Common myeloid progenitor, CD34-positive (primary cell): ENCODE measurements around the gene IER3IP1.
"Not testable (repeated sequence)": the region's sequence is repeated elsewhere in the genome, so short reads cannot be mapped to it uniquely, and the experiment has no call there.

Experiments
- CTCF ChIA-PET: fragments of 350-600 bp; sonication (Branson Sonifier 250); formaldehyde crosslinking; loops from one replicate; lab custom pipeline; 2021; ENCODE audit warnings: antibody characterized with exemption; lab: Charles Lee
- POLR2A ChIA-PET: fragments of 350-600 bp; sonication (Branson Sonifier 250); formaldehyde crosslinking; loops from one replicate; lab custom pipeline; 2021; ENCODE audit warnings: antibody characterized with exemption; lab: Charles Lee
- DNase-seq, 3 donors: peaks; one replicate each; pipeline versions ENCODE4 v3.0.0 to v3.0.0-alpha.2; 2013
- H3K27ac ChIP-seq, 2 experiments: 1 replicate in 1 of 2; 2 replicates in 1 of 2; pipeline ENCODE4 v1.7.0; 2013; ENCODE audit warnings: inconsistent platforms in 2 of 2, low read length in 2 of 2, mild to moderate bottlenecking in 2 of 2, low read depth in 1 of 2, moderate library complexity in 1 of 2; ENCODE audit not compliant: severe bottlenecking in 2 of 2, insufficient read depth in 1 of 2, poor library complexity in 1 of 2
- H3K27me3 ChIP-seq, 5 experiments: replicated peaks in 2 of 5; 1 replicate in 3 of 5; 2 replicates in 2 of 5; pipeline versions ENCODE4 v1.6.1 to v1.7.0; 2013; ENCODE audit warnings: low read length in 4 of 5, mild to moderate bottlenecking in 2 of 5, moderate library complexity in 2 of 5, inconsistent platforms in 1 of 5; ENCODE audit not compliant: insufficient read depth in 5 of 5, control insufficient read depth in 4 of 5
- H3K36me3 ChIP-seq, 4 experiments: 1 replicate in 2 of 4; 2 replicates in 2 of 4; pipeline versions ENCODE4 v1.6.1 to v1.7.0; 2013; ENCODE audit warnings: low read length in 3 of 4, control low read depth in 1 of 4, mild to moderate bottlenecking in 1 of 4; ENCODE audit not compliant: control insufficient read depth in 4 of 4, insufficient read depth in 4 of 4
- H3K4me1 ChIP-seq, 4 experiments: 1 replicate in 3 of 4; 2 replicates in 1 of 4; pipeline versions ENCODE4 v1.6.1 to v1.7.1; 2013; ENCODE audit warnings: low read length in 3 of 4, mild to moderate bottlenecking in 3 of 4, control low read depth in 1 of 4, inconsistent platforms in 1 of 4, moderate library complexity in 1 of 4; ENCODE audit not compliant: control insufficient read depth in 4 of 4, insufficient read depth in 4 of 4; ENCODE audit errors: control extremely low read depth in 1 of 4
- H3K4me3 ChIP-seq, 7 experiments: 1 replicate in 4 of 7; 2 replicates in 3 of 7; pipeline versions ENCODE4 v1.5.1 to v1.7.0; 2013; ENCODE audit warnings: mild to moderate bottlenecking in 7 of 7, low read length in 6 of 7, moderate library complexity in 6 of 7, inconsistent platforms in 2 of 7, low read depth in 2 of 7, control low read depth in 1 of 7; ENCODE audit not compliant: insufficient read depth in 4 of 7, control insufficient read depth in 1 of 7; ENCODE audit errors: extremely low read depth in 1 of 7
- H3K9me3 ChIP-seq, 5 experiments: 1 replicate in 4 of 5; 2 replicates in 1 of 5; pipeline versions ENCODE4 v1.6.1 to v1.7.1; 2013; ENCODE audit warnings: low read length in 4 of 5, mild to moderate bottlenecking in 2 of 5, inconsistent platforms in 1 of 5, low read depth in 1 of 5, moderate library complexity in 1 of 5; ENCODE audit not compliant: control insufficient read depth in 4 of 5, insufficient read depth in 2 of 5; ENCODE audit errors: control extremely low read depth in 1 of 5
- WGBS: methylation state at CpG from one replicate; pipeline ENCODE4 v1.1.5; 2013; ENCODE audit not compliant: insufficient coverage; 5-methylcytosine and 5-hydroxymethylcytosine counted together

IER3IP1 gene

DNA sequence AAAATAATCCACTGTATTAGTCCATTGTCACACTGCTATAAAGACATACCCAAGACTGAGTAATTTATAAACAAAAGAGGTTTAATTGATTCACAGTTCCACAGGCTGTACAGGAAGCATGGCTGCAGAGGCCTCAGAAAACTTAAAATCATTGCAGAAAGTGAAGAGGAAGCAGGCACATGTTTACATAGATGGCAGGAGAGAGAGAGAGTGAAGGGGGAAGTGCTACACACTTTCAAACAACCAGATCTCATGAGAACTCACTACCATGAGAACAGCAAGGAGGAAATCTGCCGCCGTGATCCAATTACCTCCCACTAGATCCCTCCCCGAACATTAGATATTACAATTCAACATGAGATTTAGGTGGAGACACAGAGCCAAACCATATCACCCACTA lies 19.8 kb upstream of the IER3IP1 start:
- H3K4me1 ChIP-seq, H3K36me3 ChIP-seq, H3K4me3 ChIP-seq, CTCF ChIA-PET, H3K27ac ChIP-seq, H3K9me3 ChIP-seq, POLR2A ChIA-PET, H3K27me3 ChIP-seq: not testable (repeated sequence)
- peak in 1 of 3 donors; percentile 8 for DNase-seq
- no CpG with 5 or more reads among the region's 3 CpGs for WGBS

DNA sequence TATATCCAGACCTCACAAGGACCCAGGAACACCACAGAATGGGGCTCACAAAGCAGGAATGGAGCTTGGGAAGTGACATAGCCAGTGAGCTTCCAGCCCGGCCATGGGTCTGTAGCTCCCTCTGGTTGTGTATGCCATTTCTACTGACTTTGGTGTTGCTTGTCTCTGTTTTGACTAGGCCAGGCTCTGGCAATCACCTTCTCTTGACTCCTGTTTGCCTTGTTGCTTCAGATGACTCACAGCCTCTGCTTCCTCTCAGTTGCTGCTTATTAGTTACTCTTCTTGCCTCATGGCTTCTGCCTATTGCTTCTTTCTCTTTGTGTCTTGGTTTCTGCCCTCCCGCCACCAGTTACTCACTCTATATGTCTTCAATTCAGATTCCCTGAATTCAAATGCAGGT lies 15.8 kb upstream of the IER3IP1 start:
- ChIA-PET CTCF (interaction anchor here (0.7 to 1.6 kb wide), 3 partner anchors 10 to 13 kb away, joined by 3 to 6 read pairs (median 4); no protein-coding TSS in a partner anchor), POLR2A (no interaction called here)
- Histone ChIP-seq H3K27ac (no peak overlapping the region), H3K9me3 (no peaks in the 10 kb centered on the region), H3K4me3 (no peak overlapping the region), H3K36me3 (no peaks in the 10 kb centered on the region), H3K4me1 (no peaks in the 10 kb centered on the region), H3K27me3 (peaks cover 0 to 6% (median 0%) of the 10 kb centered on the region in 5 experiments)
- 96% methylated on average over 2 of the region's 2 CpGs for WGBS
- DNase-seq: no peak

DNA sequence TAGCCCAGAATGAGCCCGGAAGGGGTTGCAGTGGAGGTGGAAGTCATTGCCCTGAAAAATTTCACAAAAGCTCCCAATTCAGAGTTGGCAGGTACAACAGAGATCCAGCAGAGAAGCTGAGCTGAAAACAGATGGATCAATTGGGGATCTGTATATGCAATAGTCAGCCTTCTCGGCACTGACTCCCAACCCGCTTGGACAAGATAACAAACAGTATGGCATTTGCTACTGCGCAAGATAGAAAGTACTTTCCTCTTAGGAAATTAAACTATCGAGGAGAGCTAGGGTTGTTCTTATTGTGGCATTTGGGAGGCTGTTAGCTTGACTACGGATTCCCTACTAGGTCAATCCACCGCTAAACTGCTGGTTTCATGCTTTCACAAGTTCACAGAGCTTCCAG lies 11.6 kb upstream of the IER3IP1 start:
- Histone ChIP-seq H3K36me3 (no peaks in the 10 kb centered on the region), H3K4me3 (no peak overlapping the region), H3K27ac (no peak overlapping the region), H3K9me3 (peaks cover 0 to 12% (median 10%) of the 10 kb centered on the region in 5 experiments), H3K4me1 (no peaks in the 10 kb centered on the region), H3K27me3 (peaks cover 0 to 2% (median 0%) of the 10 kb centered on the region in 5 experiments)
- ChIA-PET POLR2A (no interaction called here), CTCF (interaction anchor here (1.1 to 1.2 kb wide), 2 partner anchors 17 to 83 kb away, joined by 3 to 4 read pairs; no protein-coding TSS in a partner anchor)
- no peak for DNase-seq
- WGBS: 80% methylated on average over 5 of the region's 7 CpGs

DNA sequence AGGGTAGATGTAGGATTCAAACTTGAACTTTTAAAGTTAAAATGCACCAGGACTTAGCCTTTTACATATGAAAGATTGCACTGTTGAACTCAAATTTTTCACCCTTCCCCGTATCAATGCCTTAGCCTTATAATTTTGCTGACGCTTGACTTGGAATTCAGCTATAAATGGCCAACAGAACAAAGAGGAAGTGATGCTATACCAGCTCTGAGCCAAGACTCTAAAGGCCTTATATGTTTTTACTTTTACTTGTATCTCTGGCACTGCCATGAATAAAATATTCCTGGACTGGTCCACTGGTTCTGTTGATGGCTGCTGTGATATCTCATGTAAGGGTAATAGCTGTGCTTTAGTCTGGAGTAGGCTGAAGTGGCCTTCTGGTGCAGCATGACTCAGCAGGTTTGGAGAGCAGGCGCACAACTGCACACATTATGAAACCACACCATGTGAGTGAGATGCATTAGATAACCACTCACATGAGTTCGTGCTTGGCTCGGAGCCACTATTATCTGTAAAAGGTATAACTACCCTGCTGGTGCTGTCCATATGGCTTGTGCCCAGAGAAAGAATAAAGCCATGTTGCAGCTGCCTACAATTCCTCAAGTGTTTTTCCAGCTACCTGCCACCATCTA lies 8.4 kb upstream of the IER3IP1 start:
- Histone ChIP-seq H3K27ac (no peak overlapping the region), H3K36me3 (no peaks in the 10 kb centered on the region), H3K27me3 (peaks cover 0 to 1% (median 0%) of the 10 kb centered on the region in 5 experiments), H3K9me3 (peaks cover 0 to 12% (median 10%) of the 10 kb centered on the region in 5 experiments), H3K4me1 (no peaks in the 10 kb centered on the region), H3K4me3 (no peak overlapping the region)
- CTCF ChIA-PET: no interaction called here
- POLR2A ChIA-PET: no interaction called here
- 73% methylated on average over 5 of the region's 5 CpGs for WGBS
- DNase-seq: peak; percentile 25 to 69 (median 60)

DNA sequence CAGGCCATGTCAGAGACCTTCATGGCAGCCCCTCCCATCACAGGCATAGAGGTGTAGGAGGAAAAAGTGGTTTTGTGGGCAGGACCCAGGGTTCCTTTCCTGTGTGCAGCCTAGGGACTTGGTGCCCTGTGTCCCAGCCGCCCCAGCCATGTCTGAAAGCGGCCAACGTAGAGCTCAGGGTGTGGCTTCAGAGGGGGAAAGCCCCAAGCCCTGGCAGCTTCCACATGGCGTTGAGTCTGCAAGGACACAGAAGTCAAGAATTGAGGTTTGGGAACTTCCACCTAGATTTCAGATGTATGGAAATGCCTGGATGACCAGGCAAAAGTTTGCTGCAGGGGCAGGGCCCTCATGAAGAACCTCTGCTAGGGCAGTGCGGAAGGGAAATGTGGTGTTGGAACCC lies 6.0 kb upstream of the IER3IP1 start:
- H3K4me1 ChIP-seq, POLR2A ChIA-PET, H3K27ac ChIP-seq, H3K27me3 ChIP-seq, H3K36me3 ChIP-seq, DNase-seq, H3K4me3 ChIP-seq: not testable (repeated sequence)
- 93% methylated on average over 3 of the region's 5 CpGs for WGBS
- H3K9me3 ChIP-seq: peaks cover 0 to 12% (median 10%) of the 10 kb centered on the region in 5 experiments
- CTCF ChIA-PET: interaction anchor here (0.9 kb wide), 1 partner anchor 10 kb away, joined by 3 read pairs; no protein-coding TSS in a partner anchor

DNA sequence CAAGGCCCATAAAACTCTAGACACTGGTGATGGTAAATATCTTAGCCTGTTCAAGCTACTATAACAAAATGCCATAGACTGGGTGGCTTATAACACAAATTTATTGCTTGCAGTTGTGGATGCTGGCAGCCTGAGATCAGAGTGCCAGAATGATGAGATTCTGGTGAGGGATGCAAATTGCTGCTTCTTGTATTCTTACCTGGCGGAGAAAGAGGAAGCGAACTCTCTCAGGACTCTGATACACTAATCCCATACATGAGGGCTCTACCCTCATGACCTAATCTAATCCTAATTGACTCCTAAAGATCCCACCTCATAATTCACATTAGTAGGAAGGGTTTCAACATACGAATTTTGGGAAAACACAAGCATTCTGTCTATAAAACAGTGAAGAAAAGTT lies 4.6 kb upstream of the IER3IP1 start:
- no CpG with 5 or more reads among the region's 3 CpGs for WGBS
- Histone ChIP-seq H3K9me3 (peaks cover 0 to 12% (median 10%) of the 10 kb centered on the region in 5 experiments), H3K27ac (no peak overlapping the region), H3K4me1 (peaks cover 0 to under 1% (median 0%) of the 10 kb centered on the region in 4 experiments), H3K4me3 (no peak overlapping the region), H3K27me3 (no peaks in the 10 kb centered on the region), H3K36me3 (no peaks in the 10 kb centered on the region)
- ChIA-PET POLR2A (no interaction called here), CTCF (no interaction called here)
- DNase-seq: no peak

DNA sequence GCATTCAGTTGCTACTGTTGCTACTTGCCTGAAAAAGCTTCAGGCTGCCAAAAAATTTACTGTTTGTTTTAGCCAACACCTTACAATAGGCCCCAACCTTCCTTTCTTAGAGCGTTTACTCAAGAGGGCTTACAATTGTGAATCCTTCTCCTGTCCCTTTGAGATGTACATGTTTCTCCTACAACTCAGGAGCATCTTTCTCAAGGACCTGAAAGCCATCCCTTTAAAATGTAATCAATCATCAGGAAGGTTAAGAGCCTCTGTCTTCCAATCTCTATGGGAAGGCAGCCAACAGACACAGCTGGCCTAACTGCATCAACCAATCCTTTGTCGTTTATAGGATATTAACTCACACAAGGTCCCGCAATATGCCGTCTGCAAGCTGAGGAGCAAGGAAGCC lies 3.4 kb upstream of the IER3IP1 start:
- no peak overlapping the region for H3K27ac ChIP-seq
- no peak overlapping the region for H3K4me3 ChIP-seq
- 93% methylated on average over 4 of the region's 4 CpGs for WGBS
- peaks cover 0 to 6% (median 2%) of the 10 kb centered on the region in 5 experiments for H3K9me3 ChIP-seq
- H3K36me3 ChIP-seq: no peaks in the 10 kb centered on the region
- ChIA-PET CTCF (interaction anchor here (0.6 kb wide), 1 partner anchor 25 kb away, joined by 3 read pairs; no protein-coding TSS in a partner anchor), POLR2A (no interaction called here)
- peaks cover 0 to 11% (median 9%) of the 10 kb centered on the region in 4 experiments for H3K4me1 ChIP-seq
- DNase-seq: no peak
- no peaks in the 10 kb centered on the region for H3K27me3 ChIP-seq
